K562 (cell line): ENCODE measurements around the gene CHCT1. TPM values are rescaled to one million over a fixed set of nuclear protein-coding genes. Genes with fewer than 3 reads are reported as not detected.

Source experiments
- ARID1B ChIP-seq: fragments of 450-650 bp; IDR thresholded peaks from 2 replicates; pipeline ENCODE4 v1.6.1; 2016; ENCODE audit warnings: antibody characterized with exemption, mild to moderate bottlenecking, inconsistent platforms
- CAMTA2 ChIP-seq: fragments of 250-450 bp; sonication (Bioruptor Pico); conservative IDR thresholded peaks from 2 replicates; pipeline ENCODE4 v1.5.1; 2022
- CEBPB ChIP-seq: fragments of 450-650 bp; IDR thresholded peaks from 2 replicates; pipeline ENCODE4 v1.6.1; 2016; ENCODE audit warnings: missing genetic modification characterization, missing compliant biosample characterization
- ELF1 ChIP-seq: fragments of 200-800 bp; sonication (Bioruptor generic); IDR thresholded peaks from 2 replicates; pipeline ENCODE4 v1.6.1; 2016; ENCODE audit warnings: missing genetic modification characterization, missing compliant biosample characterization
- JUND ChIP-seq, 2 experiments: IDR thresholded peaks; 2 replicates in 1 of 2; 3 replicates in 1 of 2; pipeline ENCODE4 v1.6.1; 2011; ENCODE audit warnings: borderline replicate concordance in 2 of 2, low read depth in 2 of 2, low read length in 2 of 2, improper control_type of control experiment in 1 of 2, missing biosample characterization in 1 of 2, missing genetic modification characterization in 1 of 2, missing genetic modification reagents in 1 of 2
- LEF1 ChIP-seq: fragments of 450-650 bp; IDR thresholded peaks from 2 replicates; pipeline ENCODE4 v1.6.1; 2016; ENCODE audit warnings: mild to moderate bottlenecking
- MYBL2 ChIP-seq, 2 experiments: fragments of 450-650 bp in 1 of 2; sonication (generic) in 1 of 2; formaldehyde crosslinking in 1 of 2; IDR thresholded peaks; 2 replicates each; pipeline versions ENCODE4 v1.6.1 to v1.8.1; 2017 to 2022; ENCODE audit warnings: borderline replicate concordance in 1 of 2, inconsistent platforms in 1 of 2, low read depth in 1 of 2, mild to moderate bottlenecking in 1 of 2, missing genetic modification reagents in 1 of 2, moderate library complexity in 1 of 2
- RFX1 ChIP-seq: fragments of 450-650 bp; IDR thresholded peaks from 2 replicates; pipeline ENCODE4 v1.6.1; 2016; ENCODE audit warnings: mild to moderate bottlenecking, moderate library complexity
- SIN3A ChIP-seq, 2 experiments: fragments of 150-350 bp in 1 of 2; IDR thresholded peaks; 2 replicates each; pipeline ENCODE4 v1.6.1; 2011 to 2016; ENCODE audit warnings: borderline replicate concordance in 2 of 2, low read depth in 2 of 2, low read length in 2 of 2, mild to moderate bottlenecking in 2 of 2, moderate library complexity in 2 of 2; ENCODE audit not compliant: control insufficient read depth in 1 of 2
- TBP ChIP-seq: optimal IDR thresholded peaks from 2 replicates; pipeline ENCODE3; 2011; ENCODE audit warnings: low read depth, low read length, improper control_type of control experiment
- ZKSCAN8 ChIP-seq: fragments of 200-800 bp; sonication (Bioruptor generic); IDR thresholded peaks from 2 replicates; pipeline ENCODE4 v1.6.1; 2016; ENCODE audit warnings: missing genetic modification characterization, missing compliant biosample characterization
- ZNF175 ChIP-seq: fragments of 200-800 bp; sonication (Bioruptor generic); IDR thresholded peaks from 2 replicates; pipeline ENCODE4 v1.6.1; 2016; ENCODE audit warnings: low read depth, mild to moderate bottlenecking, missing genetic modification characterization, missing compliant biosample characterization
- polyA plus RNA-seq, 8 experiments: library from polyadenylated mRNA; depleted of rRNA in 4 of 8; stranded (reverse) in 5 of 8; unstranded in 3 of 8; fragments of >200 nt; fragmentation: Nextera tagmentation in 2 of 8; fragmentation: Illumina TruSeq in 1 of 8; extraction: Ambion mirVana in 2 of 8; extraction: Trizol in 1 of 8; gene quantifications; 2 replicates each; pipeline versions ENCODE4 v1.2.1 to v1.2.3, GENCODE V29; 2011 to 2014; ENCODE audit warnings: inconsistent platforms in 1 of 8, missing spikeins in 1 of 8
- total RNA-seq, 7 experiments: library from RNA; depleted of rRNA in 6 of 7; stranded (reverse); fragments of >200 nt in 6 of 7; fragmentation: Illumina TruSeq in 2 of 7; extraction: Trizol in 2 of 7; gene quantifications; 2 replicates each; pipeline versions ENCODE4 v1.2.1 to v1.2.3, GENCODE V29; 2011 to 2021; ENCODE audit warnings: low replicate concordance in 1 of 7
- TF ChIP-seq, protein P1 (sequence below): fragments of 450-650 bp; conservative IDR thresholded peaks from 2 replicates; pipeline ENCODE4 v1.6.1; 2016; ENCODE audit warnings: missing genetic modification characterization, low read depth, mild to moderate bottlenecking, control low read depth, missing compliant biosample characterization
- TF ChIP-seq, protein P2 (sequence below), 3 experiments: fragments of 200-800 bp in 1 of 3; fragments of 250-450 bp in 1 of 3; fragments of 450-650 bp in 1 of 3; sonication (Bioruptor Pico) in 1 of 3; sonication (Bioruptor generic) in 1 of 3; formaldehyde crosslinking in 1 of 3; IDR thresholded peaks; 2 replicates each; pipeline versions ENCODE4 v1.6.1 to v1.8.0; 2016 to 2022; ENCODE audit warnings: mild to moderate bottlenecking in 2 of 3, missing genetic modification characterization in 2 of 3, missing compliant biosample characterization in 1 of 3, moderate library complexity in 1 of 3
- TF ChIP-seq, protein P3 (sequence below): sonication (generic); IDR thresholded peaks from 2 replicates; pipeline ENCODE4 v1.6.1; 2016

The CHCT1 gene
- total and polyA plus RNA-seq, 9 of the 15 experiments (the other 6 are each of a cell fraction or from before 2014, with no cell fraction given): not detected

DNA sequence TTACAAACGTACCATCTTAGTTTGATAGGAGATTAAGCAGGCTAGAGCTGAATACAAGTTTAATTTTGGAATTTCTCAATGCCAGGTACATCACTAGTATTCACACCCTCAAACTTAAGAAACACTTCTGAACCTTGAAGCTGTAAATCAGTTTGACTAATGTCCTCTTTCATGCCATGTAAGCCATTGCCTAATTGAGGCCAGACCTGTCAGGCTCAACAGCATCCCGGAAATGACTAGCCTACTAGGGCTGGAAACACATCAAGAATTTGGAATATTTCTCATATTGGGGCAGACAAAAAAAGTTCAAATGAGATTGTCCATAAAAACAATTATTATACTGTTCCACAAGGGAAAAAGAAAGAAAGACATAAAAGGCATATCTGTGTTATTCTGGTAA, 32.1 kb upstream of the CHCT1 start (continued):
- TF ChIP-seq, protein P1, sequence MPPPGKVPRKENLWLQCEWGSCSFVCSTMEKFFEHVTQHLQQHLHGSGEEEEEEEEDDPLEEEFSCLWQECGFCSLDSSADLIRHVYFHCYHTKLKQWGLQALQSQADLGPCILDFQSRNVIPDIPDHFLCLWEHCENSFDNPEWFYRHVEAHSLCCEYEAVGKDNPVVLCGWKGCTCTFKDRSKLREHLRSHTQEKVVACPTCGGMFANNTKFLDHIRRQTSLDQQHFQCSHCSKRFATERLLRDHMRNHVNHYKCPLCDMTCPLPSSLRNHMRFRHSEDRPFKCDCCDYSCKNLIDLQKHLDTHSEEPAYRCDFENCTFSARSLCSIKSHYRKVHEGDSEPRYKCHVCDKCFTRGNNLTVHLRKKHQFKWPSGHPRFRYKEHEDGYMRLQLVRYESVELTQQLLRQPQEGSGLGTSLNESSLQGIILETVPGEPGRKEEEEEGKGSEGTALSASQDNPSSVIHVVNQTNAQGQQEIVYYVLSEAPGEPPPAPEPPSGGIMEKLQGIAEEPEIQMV (tag): 0 out of 2 replicates have a peak, but pooled peaks have one; percentile 46
- TF ChIP-seq ELF1 (tag) (peak; percentile 73), TBP (peak; percentile 30), LEF1 (peak; percentile 59; the same call in 1 of the 2 replicates), ZKSCAN8 (no peak), RFX1 (peak; percentile 5; the same call in 1 of the 2 replicates), SIN3A (IDR thresholded peaks at IDR 0.05; ENCODE audit: borderline replicate concordance in 2 of 2, control insufficient read depth in 1 of 2, low read depth in 2 of 2, low read length in 2 of 2) (0 out of 4 replicates have a peak, but pooled peaks of 1 of the 2 experiments have one; percentile 36), CAMTA2 (CRISPR knock-in tag) (no peak), MYBL2 (IDR thresholded peaks at IDR 0.05; ENCODE audit: low read depth) (no peak), MYBL2 (CRISPR knock-in tag; IDR thresholded peaks at IDR 0.05; ENCODE audit: borderline replicate concordance) (no peak), ZNF175 (CRISPR knock-in tag) (no peak), JUND (IDR thresholded peaks at IDR 0.05; ENCODE audit: borderline replicate concordance, low read depth, low read length) (0 out of 2 replicates have a peak, but pooled peaks have one; percentile 10), JUND (tag; IDR thresholded peaks at IDR 0.05; ENCODE audit: borderline replicate concordance, low read depth, low read length) (peak; percentile 37; the same call in 1 of the 3 replicates), ARID1B (peak; percentile 12; the same call in 1 of the 2 replicates), CEBPB (tag) (peak; percentile 92)
- TF ChIP-seq, protein P2, sequence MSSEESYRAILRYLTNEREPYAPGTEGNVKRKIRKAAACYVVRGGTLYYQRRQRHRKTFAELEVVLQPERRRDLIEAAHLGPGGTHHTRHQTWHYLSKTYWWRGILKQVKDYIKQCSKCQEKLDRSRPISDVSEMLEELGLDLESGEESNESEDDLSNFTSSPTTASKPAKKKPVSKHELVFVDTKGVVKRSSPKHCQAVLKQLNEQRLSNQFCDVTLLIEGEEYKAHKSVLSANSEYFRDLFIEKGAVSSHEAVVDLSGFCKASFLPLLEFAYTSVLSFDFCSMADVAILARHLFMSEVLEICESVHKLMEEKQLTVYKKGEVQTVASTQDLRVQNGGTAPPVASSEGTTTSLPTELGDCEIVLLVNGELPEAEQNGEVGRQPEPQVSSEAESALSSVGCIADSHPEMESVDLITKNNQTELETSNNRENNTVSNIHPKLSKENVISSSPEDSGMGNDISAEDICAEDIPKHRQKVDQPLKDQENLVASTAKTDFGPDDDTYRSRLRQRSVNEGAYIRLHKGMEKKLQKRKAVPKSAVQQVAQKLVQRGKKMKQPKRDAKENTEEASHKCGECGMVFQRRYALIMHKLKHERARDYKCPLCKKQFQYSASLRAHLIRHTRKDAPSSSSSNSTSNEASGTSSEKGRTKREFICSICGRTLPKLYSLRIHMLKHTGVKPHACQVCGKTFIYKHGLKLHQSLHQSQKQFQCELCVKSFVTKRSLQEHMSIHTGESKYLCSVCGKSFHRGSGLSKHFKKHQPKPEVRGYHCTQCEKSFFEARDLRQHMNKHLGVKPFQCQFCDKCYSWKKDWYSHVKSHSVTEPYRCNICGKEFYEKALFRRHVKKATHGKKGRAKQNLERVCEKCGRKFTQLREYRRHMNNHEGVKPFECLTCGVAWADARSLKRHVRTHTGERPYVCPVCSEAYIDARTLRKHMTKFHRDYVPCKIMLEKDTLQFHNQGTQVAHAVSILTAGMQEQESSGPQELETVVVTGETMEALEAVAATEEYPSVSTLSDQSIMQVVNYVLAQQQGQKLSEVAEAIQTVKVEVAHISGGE (CRISPR knock-in tag; IDR thresholded peaks at IDR 0.05): peak in 1 of 3 experiments; percentile 41; a peak in 1 of 6 replicates
- TF ChIP-seq, protein P3, sequence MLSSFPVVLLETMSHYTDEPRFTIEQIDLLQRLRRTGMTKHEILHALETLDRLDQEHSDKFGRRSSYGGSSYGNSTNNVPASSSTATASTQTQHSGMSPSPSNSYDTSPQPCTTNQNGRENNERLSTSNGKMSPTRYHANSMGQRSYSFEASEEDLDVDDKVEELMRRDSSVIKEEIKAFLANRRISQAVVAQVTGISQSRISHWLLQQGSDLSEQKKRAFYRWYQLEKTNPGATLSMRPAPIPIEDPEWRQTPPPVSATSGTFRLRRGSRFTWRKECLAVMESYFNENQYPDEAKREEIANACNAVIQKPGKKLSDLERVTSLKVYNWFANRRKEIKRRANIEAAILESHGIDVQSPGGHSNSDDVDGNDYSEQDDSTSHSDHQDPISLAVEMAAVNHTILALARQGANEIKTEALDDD: peak; percentile 79
